H9 (cell line): ENCODE data around the gene SHISA7. TPM values are rescaled to one million over a fixed set of nuclear protein-coding genes. Genes with fewer than 3 reads are reported as not detected.

Source experiments
- DNase-seq: peaks from one replicate; pipeline ENCODE4 v3.0.0-alpha.2; 2017
- H2AFZ ChIP-seq: one replicate; pipeline ENCODE4 v1.6.1; 2013; ENCODE audit warnings: mild to moderate bottlenecking, low read length, control low read depth, moderate library complexity
- H2AK5ac ChIP-seq: 2 replicates; pipeline ENCODE4 v1.6.1; 2013; ENCODE audit warnings: low read length, control low read depth, mixed read lengths; ENCODE audit not compliant: insufficient read length
- H2BK120ac ChIP-seq: one replicate; pipeline ENCODE4 v1.6.1; 2013; ENCODE audit warnings: low read depth, mild to moderate bottlenecking, low read length, control low read depth, inconsistent platforms; ENCODE audit not compliant: poor library complexity, severe bottlenecking
- H2BK12ac ChIP-seq: 2 replicates; pipeline ENCODE4 v1.6.1; 2013; ENCODE audit warnings: low read length, control low read depth, mixed read lengths, low read depth; ENCODE audit not compliant: insufficient read length
- H2BK15ac ChIP-seq: 2 replicates; pipeline ENCODE4 v1.6.1; 2013; ENCODE audit warnings: low read depth, low read length, control low read depth
- H2BK20ac ChIP-seq: one replicate; pipeline ENCODE4 v1.6.1; 2013; ENCODE audit warnings: low read depth, mild to moderate bottlenecking, low read length, control low read depth, inconsistent platforms; ENCODE audit not compliant: poor library complexity, severe bottlenecking
- H2BK5ac ChIP-seq: 2 replicates; pipeline ENCODE4 v1.6.1; 2013; ENCODE audit warnings: low read length, control low read depth, mixed read lengths; ENCODE audit not compliant: insufficient read length
- H3K14ac ChIP-seq: 2 replicates; pipeline ENCODE4 v1.6.1; 2013; ENCODE audit warnings: low read length, control low read depth; ENCODE audit not compliant: insufficient read depth
- H3K18ac ChIP-seq: 2 replicates; pipeline ENCODE4 v1.6.1; 2013; ENCODE audit warnings: low read depth, mild to moderate bottlenecking, mixed read lengths, low read length, control low read depth; ENCODE audit not compliant: insufficient read length
- H3K23ac ChIP-seq: 2 replicates; pipeline ENCODE4 v1.6.1; 2013; ENCODE audit warnings: low read length, control low read depth, mixed read lengths, low read depth; ENCODE audit not compliant: insufficient read length
- H3K23me2 ChIP-seq: 2 replicates; pipeline ENCODE4 v1.6.1; 2013; ENCODE audit warnings: low read depth, mild to moderate bottlenecking, mixed read lengths, low read length, control low read depth; ENCODE audit not compliant: insufficient read length, poor library complexity, severe bottlenecking
- H3K27ac ChIP-seq: 2 replicates; pipeline ENCODE4 v1.5.1; 2013; ENCODE audit warnings: low read length, control low read depth, mixed read lengths, low read depth; ENCODE audit not compliant: insufficient read length
- H3K27me3 ChIP-seq: 2 replicates; pipeline ENCODE4 v1.6.1; 2013; ENCODE audit warnings: low read length, control low read depth, inconsistent platforms; ENCODE audit not compliant: insufficient read depth
- H3K4ac ChIP-seq: 2 replicates; pipeline ENCODE4 v1.6.1; 2013; ENCODE audit warnings: low read depth, mild to moderate bottlenecking, control low read depth, inconsistent platforms, low read length, moderate library complexity
- H3K4me1 ChIP-seq: 2 replicates; pipeline ENCODE4 v1.6.1; 2013; ENCODE audit warnings: low read length, control low read depth, inconsistent platforms; ENCODE audit not compliant: insufficient read depth
- H3K4me2 ChIP-seq: 2 replicates; pipeline ENCODE4 v1.6.1; 2013; ENCODE audit warnings: low read length, control low read depth, mixed read lengths; ENCODE audit not compliant: insufficient read length, insufficient read depth
- H3K56ac ChIP-seq: 2 replicates; pipeline ENCODE4 v1.6.1; 2013; ENCODE audit warnings: low read depth, mild to moderate bottlenecking, mixed read lengths, low read length, control low read depth; ENCODE audit not compliant: insufficient read length
- H3K79me1 ChIP-seq: 2 replicates; pipeline ENCODE4 v1.6.1; 2013; ENCODE audit warnings: low read depth, mild to moderate bottlenecking, moderate library complexity, low read length, control low read depth, inconsistent platforms; ENCODE audit not compliant: insufficient read depth, poor library complexity, severe bottlenecking
- H3K79me2 ChIP-seq: 2 replicates; pipeline ENCODE4 v1.6.1; 2013; ENCODE audit warnings: low read length, control low read depth, inconsistent platforms; ENCODE audit not compliant: insufficient read depth
- H3K9ac ChIP-seq: 2 replicates; pipeline ENCODE4 v1.6.1; 2013; ENCODE audit warnings: low read length, control low read depth, mixed read lengths; ENCODE audit not compliant: insufficient read length; ENCODE audit errors: extremely low read depth
- H3K9me3 ChIP-seq: one replicate; pipeline ENCODE4 v1.6.1; 2013; ENCODE audit warnings: low read depth, low read length, inconsistent platforms; ENCODE audit not compliant: control insufficient read depth
- H3T11ph ChIP-seq: one replicate; pipeline ENCODE4 v1.6.1; 2013; ENCODE audit warnings: mild to moderate bottlenecking, low read length, control low read depth, inconsistent platforms
- H4K20me1 ChIP-seq: one replicate; pipeline ENCODE4 v1.6.1; 2013; ENCODE audit not compliant: control insufficient read depth, insufficient read length, insufficient read depth
- H4K5ac ChIP-seq: 2 replicates; pipeline ENCODE4 v1.6.1; 2013; ENCODE audit warnings: low read depth, mild to moderate bottlenecking, mixed read lengths, low read length, control low read depth; ENCODE audit not compliant: insufficient read length
- H4K8ac ChIP-seq: replicated peaks from 2 replicates; pipeline ENCODE4 v1.6.1; 2013; ENCODE audit warnings: low read length, control low read depth, mixed read lengths, low read depth; ENCODE audit not compliant: insufficient read length
- H4K91ac ChIP-seq: 2 replicates; pipeline ENCODE4 v1.6.1; 2013; ENCODE audit warnings: low read depth, mild to moderate bottlenecking, moderate library complexity, mixed read lengths, low read length, control low read depth; ENCODE audit not compliant: insufficient read length
- H3K27ac Mint-ChIP-seq, 3 experiments: 2 replicates in 2 of 3; 3 replicates in 1 of 3; pipeline ENCODE4 v1.8.0; 2020 to 2021; ENCODE audit warnings: mixed read lengths in 3 of 3, mild to moderate bottlenecking in 1 of 3, moderate library complexity in 1 of 3
- H3K27me3 Mint-ChIP-seq: 2 replicates; pipeline ENCODE4 v1.8.0; 2021; ENCODE audit warnings: low read depth, mild to moderate bottlenecking, moderate library complexity, mixed read lengths
- H3K36me3 Mint-ChIP-seq, 3 experiments: 2 replicates in 2 of 3; 3 replicates in 1 of 3; pipeline ENCODE4 v1.8.0; 2020 to 2021; ENCODE audit warnings: low read depth in 3 of 3, mixed read lengths in 3 of 3; ENCODE audit not compliant: insufficient read depth in 1 of 3
- H3K4me1 Mint-ChIP-seq, 2 experiments: 2 replicates each; pipeline ENCODE4 v1.8.0; 2020; ENCODE audit warnings: mixed read lengths in 2 of 2
- H3K4me3 Mint-ChIP-seq, 2 experiments: 2 replicates in 1 of 2; 3 replicates in 1 of 2; pipeline ENCODE4 v1.8.0; 2020 to 2021; ENCODE audit warnings: mild to moderate bottlenecking in 2 of 2, mixed read lengths in 2 of 2, moderate library complexity in 1 of 2
- H3K9me3 Mint-ChIP-seq, 2 experiments: 2 replicates in 1 of 2; 3 replicates in 1 of 2; pipeline ENCODE4 v1.8.0; 2020; ENCODE audit warnings: mild to moderate bottlenecking in 2 of 2, mixed read lengths in 2 of 2, moderate library complexity in 1 of 2
- CTCF ChIP-seq: fragments of 200-600 bp; sonication (generic); conservative IDR thresholded peaks from 3 replicates; pipeline ENCODE4 v1.8.0; 2021; ENCODE audit warnings: antibody characterized with exemption, mild to moderate bottlenecking
- WGBS: extraction: QIAGEN DNeasy Blood & Tissue Kit; methylation state at CpG from one replicate; pipeline ENCODE4 v1.1.7; 2013; ENCODE audit warnings: missing lambda C conversion rate, low lambda C conversion rate, mixed read lengths; ENCODE audit not compliant: insufficient read length; ENCODE audit errors: extremely low coverage; 5-methylcytosine and 5-hydroxymethylcytosine counted together
- total RNA-seq: library from RNA; stranded (reverse); gene quantifications from 2 replicates; pipeline ENCODE4 v1.2.1, GENCODE V29; 2021

Gene SHISA7
- total RNA-seq, 1 experiment from 2014 or later = 0.31 TPM

GRCh38 chr19:55447421-55448174, 4.5 kb upstream of the SHISA7 start:
- no peak for TF ChIP-seq CTCF
- Histone ChIP-seq H3K9ac (no peak overlapping the region), H3K27me3 (peaks cover 64% of the 10 kb centered on the region)

More at GRCh38 chr19:55447421-55448174, 4.5 kb upstream of the SHISA7 start:
- no peak overlapping the region for H3K18ac ChIP-seq
- no peak overlapping the region for H2BK120ac ChIP-seq
- no peak overlapping the region for H3K14ac ChIP-seq
- Mint-ChIP-seq H3K9me3 (no peaks in the 10 kb centered on the region; a peak in 2 of 5 replicates), H3K27ac (no peak overlapping the region), H3K36me3 (no peaks in the 10 kb centered on the region; a peak in 1 of 7 replicates), H3K4me1 (peaks cover 4 to 19% of the 10 kb centered on the region in 2 experiments; a peak in 3 of 4 replicates), H3K27me3 (peaks cover 22% of the 10 kb centered on the region), H3K4me3 (no peak overlapping the region)
- H2BK12ac ChIP-seq = no peak overlapping the region
- DNase-seq = no peak
- H4K5ac ChIP-seq = no peak overlapping the region
- no peaks in the 10 kb centered on the region for H3K79me1 ChIP-seq
- H2AK5ac ChIP-seq = no peak overlapping the region
- no peak overlapping the region for H4K91ac ChIP-seq
- H3T11ph ChIP-seq = no peak overlapping the region
- H3K23ac ChIP-seq = no peak overlapping the region
- no peak overlapping the region for H3K27ac ChIP-seq
- no peak overlapping the region for H3K4ac ChIP-seq
- no peaks in the 10 kb centered on the region for H3K9me3 ChIP-seq
- no peak overlapping the region for H2BK15ac ChIP-seq
- no peak overlapping the region for H2BK5ac ChIP-seq
- H2BK20ac ChIP-seq = no peak overlapping the region
- H3K23me2 ChIP-seq = peaks cover 12% of the 10 kb centered on the region
- H3K79me2 ChIP-seq = no peaks in the 10 kb centered on the region
- no CpG with 5 or more reads among the region's 16 CpGs for WGBS
- no peak overlapping the region for H3K4me2 ChIP-seq
- no peak overlapping the region for H2AFZ ChIP-seq
- H4K20me1 ChIP-seq = no peaks in the 10 kb centered on the region
- no peaks in the 10 kb centered on the region for H3K4me1 ChIP-seq
- no peak overlapping the region for H3K56ac ChIP-seq
- no peak overlapping the region for H4K8ac ChIP-seq
